NB4 (cell line): ENCODE results near the gene ALDH3B2.

Experiments used
- DNase-seq: peaks from one replicate; pipeline ENCODE4 v3.0.0; 2010; ENCODE audit warnings: low read depth
- H3K4me3 ChIP-seq: one replicate; pipeline ENCODE4 v1.5.1; 2011; ENCODE audit warnings: mild to moderate bottlenecking, low read depth, low read length, moderate library complexity
- MYC ChIP-seq: IDR thresholded peaks from 2 replicates; pipeline ENCODE4 v1.6.1; 2011; ENCODE audit warnings: low read depth, low read length
- POLR2A ChIP-seq: IDR thresholded peaks from 2 replicates; pipeline ENCODE4 v1.6.1; 2011; ENCODE audit warnings: mild to moderate bottlenecking; ENCODE audit not compliant: insufficient read length; ENCODE audit errors: extremely low read depth
- TF ChIP-seq, protein P1 (sequence below): IDR thresholded peaks from one replicate; pipeline ENCODE4 v1.5.1; 2012; ENCODE audit warnings: low read depth, low read length
- TF ChIP-seq, protein P2 (sequence below): IDR thresholded peaks from 2 replicates; pipeline ENCODE4 v1.6.1; 2011; ENCODE audit warnings: low read depth, low read length

Gene ALDH3B2

DNA sequence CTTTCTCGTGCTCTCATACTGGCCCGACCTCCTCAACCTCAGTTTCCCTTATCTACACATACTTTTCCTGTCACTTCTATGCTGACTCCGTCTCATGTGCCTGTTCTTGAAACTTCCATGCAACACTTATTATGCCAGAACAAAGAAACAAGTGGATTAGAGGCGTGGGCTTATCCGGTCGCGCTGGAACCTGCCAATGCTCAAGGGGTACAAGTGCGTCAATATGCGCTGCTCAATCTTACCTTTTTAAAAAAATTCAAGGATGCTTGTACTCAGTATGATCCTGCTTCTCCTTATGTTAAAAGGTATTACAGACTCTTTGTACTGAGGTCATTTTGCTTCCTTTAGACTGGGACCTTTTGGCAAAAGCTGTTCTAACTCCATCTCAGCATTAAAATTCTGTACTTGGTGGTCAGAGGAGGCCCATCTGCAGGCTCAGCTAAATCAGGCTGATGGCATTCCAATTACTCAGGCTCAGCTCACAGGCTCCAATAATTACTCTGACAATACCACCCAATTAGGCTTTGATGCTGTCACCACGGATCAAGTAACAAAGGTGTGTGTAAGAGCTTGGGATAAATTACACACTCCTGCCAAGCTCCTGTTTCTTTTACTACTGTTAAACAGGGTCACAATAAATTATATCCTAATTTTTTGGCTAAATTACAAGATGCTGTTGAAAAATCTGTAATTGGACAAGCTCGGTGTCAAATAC lies 26.3 kb upstream of the ALDH3B2 start:
- TF ChIP-seq, protein P1, sequence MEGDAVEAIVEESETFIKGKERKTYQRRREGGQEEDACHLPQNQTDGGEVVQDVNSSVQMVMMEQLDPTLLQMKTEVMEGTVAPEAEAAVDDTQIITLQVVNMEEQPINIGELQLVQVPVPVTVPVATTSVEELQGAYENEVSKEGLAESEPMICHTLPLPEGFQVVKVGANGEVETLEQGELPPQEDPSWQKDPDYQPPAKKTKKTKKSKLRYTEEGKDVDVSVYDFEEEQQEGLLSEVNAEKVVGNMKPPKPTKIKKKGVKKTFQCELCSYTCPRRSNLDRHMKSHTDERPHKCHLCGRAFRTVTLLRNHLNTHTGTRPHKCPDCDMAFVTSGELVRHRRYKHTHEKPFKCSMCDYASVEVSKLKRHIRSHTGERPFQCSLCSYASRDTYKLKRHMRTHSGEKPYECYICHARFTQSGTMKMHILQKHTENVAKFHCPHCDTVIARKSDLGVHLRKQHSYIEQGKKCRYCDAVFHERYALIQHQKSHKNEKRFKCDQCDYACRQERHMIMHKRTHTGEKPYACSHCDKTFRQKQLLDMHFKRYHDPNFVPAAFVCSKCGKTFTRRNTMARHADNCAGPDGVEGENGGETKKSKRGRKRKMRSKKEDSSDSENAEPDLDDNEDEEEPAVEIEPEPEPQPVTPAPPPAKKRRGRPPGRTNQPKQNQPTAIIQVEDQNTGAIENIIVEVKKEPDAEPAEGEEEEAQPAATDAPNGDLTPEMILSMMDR = no peak
- TF ChIP-seq POLR2A (no peak), MYC (no peak)
- TF ChIP-seq, protein P2, sequence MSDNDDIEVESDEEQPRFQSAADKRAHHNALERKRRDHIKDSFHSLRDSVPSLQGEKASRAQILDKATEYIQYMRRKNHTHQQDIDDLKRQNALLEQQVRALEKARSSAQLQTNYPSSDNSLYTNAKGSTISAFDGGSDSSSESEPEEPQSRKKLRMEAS = no peak
- no peak for DNase-seq

DNA sequence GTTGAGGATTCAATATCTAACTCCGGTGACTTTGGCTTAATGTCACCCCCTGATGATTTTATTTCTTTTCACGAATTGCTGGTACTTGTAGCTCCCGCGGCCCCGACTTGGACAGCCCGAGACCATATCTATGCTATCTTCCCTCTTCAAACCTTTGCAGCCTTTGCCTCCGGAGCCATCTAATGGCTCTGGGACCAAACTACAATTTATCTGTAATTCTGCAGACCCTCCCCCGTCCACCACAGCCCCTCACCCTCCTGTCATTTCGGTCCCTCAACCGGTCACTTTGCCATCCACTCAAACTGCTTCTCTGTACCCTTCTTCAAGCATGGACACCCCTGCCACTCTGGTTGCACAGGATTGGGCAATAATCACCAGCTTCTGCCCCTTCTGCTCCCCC lies 25.7 kb upstream of the ALDH3B2 start:
- no peak for DNase-seq
- no peak for TF ChIP-seq POLR2A
- TF ChIP-seq, protein P2 = no peak
- TF ChIP-seq, protein P1 = no peak
- TF ChIP-seq MYC = no peak
- no peak overlapping the region for H3K4me3 ChIP-seq

More for the DNA sequence above, 26.3 kb upstream of the ALDH3B2 start:
- H3K4me3 ChIP-seq = no peak overlapping the region

DNA sequence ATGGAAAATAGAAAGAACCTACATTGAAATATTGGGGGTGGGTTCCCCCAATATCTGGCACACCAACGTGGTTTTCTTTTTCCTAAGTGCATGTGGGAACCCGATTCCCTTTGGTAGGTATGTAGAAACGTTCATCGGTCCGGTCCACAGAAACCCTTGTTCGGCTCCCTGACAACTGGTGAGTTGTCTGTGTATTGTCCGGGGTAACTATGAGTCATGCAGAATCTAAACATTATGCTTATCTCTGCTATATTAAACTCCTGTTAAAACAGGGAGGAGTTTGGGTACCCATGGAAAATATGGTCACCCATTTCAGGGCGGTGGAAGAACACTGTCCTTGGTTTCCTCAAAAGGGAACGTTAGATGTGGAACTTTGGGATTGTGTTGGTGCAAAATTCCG lies 25.1 kb upstream of the ALDH3B2 start:
- no peak overlapping the region for H3K4me3 ChIP-seq
- TF ChIP-seq POLR2A (no peak), MYC (no peak)
- TF ChIP-seq, protein P2 = no peak
- TF ChIP-seq, protein P1 = no peak
- DNase-seq = no peak

DNA sequence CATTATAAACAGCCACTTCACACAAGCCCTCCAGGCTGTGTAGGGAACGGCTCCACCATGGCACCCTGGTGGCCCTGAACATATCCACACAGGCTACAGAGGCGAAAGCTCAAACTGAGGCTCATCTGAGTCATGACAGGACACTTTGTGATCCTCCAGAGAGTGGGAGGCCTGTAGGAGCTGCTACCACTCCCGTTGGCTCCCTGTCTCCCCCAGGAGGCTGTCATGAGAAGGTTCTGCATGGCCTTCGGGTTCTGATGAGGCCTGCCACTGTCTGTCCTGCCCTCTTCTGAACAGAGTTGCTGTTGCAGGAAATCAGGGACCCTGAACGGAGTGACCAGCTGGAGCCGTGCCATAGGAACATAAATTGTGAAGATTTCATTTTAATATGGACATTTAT lies 23.8 kb upstream of the ALDH3B2 start:
- peak; percentile 61 for DNase-seq
- no peak overlapping the region for H3K4me3 ChIP-seq
- TF ChIP-seq, protein P1 = peak; percentile 36
- TF ChIP-seq, protein P2 = no peak

DNA sequence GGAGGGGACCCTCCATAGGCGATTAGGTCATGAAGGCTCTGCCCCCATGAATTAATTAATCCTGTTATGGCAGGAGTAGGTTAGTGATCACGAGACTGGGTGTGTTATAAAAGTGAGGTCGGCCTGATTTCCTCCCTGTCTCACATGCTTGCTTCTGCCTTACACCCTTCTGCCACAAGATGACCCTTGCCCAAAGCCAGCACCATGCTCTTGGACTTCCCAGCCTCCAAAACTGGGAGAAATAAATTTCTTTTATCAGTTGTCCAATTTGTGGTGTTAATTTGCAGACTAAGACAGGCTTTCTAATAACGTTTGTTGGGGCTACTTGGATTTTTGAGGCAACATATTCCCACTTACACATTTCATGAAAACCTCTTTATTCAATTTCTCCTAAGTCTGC lies 23.4 kb upstream of the ALDH3B2 start:
- TF ChIP-seq, protein P1 = no peak
- TF ChIP-seq, protein P2 = no peak
- no peak for TF ChIP-seq POLR2A
- TF ChIP-seq MYC = no peak
- no peak for DNase-seq
- no peak overlapping the region for H3K4me3 ChIP-seq

DNA sequence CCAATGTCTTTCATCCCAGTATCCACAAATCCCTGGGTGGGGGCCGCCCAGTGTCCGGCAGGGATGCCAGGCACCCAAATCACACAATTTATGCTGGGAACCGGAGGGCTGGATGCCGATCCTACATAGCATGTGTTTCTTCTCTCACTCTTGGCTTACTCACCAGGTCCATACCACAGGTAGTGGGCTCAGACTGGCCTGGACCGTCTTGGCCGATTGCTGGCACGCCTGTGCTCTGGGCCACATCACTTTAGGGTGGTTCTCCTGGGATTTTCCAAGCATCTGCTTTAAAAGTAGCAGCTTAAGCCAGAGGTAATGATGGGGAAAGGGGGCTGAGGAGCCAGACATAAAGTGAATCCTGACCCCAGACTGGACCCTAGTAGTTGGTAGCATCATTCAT lies 22.6 kb upstream of the ALDH3B2 start:
- H3K4me3 ChIP-seq = no peak overlapping the region
- no peak for DNase-seq
- TF ChIP-seq POLR2A = no peak
- TF ChIP-seq, protein P1 = no peak
- TF ChIP-seq MYC = no peak
- TF ChIP-seq, protein P2 = no peak
